HG02588 (cell line): ENCODE results near the gene MCM9.
"Not testable (repeated sequence)": the region's sequence is repeated elsewhere in the genome, so short reads cannot be mapped to it uniquely, and the experiment has no call there.

Experiments
- ATAC-seq: cut with Tn5 transposase; IDR thresholded peaks from one replicate; pipeline ENCODE4 v1.9.1; 2021; ENCODE audit warnings: mild to moderate bottlenecking, moderate library complexity; ENCODE audit not compliant: unreplicated experiment

MCM9 gene

DNA sequence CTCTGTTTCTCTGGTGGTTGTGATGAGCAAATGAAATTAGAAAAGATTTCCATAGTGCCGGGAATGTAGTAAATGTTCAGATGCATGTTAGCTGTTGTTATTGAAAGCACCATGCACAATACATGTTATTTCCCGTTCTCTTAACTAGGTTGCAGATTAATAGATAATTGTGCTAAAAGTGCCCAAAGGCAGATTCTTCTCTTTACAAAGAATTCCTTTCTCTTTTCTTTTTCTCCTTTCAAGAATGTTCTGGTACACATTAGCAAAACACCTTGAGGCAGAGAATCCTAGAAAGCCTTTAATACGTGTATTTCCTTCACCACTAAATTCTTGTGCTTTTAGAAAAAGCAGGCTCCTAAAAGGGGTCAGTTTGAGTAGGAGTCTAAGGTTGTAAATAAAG lies 162.1 kb downstream of the MCM9 start:
- ATAC-seq = no peak

DNA sequence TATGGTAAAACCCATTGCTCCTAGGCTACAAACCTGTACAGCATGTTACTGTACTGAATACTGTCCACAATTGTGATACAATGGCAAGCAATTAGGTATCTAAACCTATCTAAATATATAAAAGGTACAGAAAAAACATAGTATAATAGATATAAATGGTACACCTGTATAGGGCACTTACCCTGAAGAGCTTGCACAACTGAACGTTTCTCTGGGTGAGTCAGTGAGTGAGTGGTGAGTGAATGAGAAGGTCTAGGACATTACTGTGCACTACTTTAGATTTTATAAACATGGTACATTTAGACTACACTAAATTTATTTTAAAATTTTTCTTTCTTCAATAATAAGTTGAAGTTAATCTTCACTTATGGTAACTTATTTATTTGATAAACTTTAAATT lies 163.7 kb downstream of the MCM9 start:
- ATAC-seq = no peak

DNA sequence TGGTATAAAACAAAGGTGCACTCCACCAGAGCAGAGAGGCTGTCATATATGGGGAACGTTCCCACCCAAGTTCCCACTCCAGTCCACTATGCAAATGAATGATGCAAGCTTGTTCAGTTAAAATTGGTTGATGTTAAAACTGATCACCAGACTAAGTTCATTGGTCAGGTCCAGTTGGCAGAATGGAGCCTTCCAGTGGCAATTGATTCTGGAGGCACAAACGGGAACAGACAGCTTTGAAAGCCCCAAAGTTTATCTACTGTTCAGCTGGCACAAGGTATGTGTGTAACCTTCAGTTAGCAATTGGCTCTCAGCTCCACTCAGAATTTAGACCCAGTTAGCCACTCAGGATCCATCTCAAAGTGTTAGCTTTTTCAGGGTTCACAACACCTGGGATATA lies 164.1 kb downstream of the MCM9 start:
- ATAC-seq = no peak

DNA sequence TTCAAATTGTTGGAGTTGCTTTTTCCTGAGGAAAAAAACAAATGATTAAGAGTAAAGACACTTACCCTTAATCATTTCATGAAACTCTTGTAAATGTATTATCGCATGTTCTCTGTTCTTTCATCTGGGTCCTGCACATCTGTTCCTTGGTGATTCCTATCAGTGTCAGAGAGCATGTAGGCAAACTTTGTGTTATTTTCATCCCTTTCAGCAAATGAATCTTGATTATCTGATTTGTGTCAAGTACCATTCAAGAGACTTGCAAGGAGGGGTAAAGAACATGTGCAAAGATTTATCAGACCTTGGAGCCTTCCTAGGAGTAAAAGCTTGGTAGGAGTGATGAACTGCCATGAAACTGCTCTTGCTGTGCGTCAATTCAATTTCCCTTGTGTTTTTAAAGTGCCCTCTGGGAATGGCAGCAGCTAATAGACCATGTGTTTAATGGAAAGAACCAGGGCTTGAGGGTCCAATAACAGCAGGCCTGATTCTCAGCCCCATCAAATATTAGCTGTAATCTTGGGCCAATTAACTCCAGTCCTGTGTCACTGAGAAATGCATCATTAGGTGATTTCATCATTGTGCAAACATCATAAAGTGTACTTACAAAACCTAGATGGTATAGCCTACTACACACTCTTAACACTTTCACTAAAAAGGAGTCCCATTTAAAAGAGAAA lies 164.7 kb downstream of the MCM9 start:
- no peak for ATAC-seq

DNA sequence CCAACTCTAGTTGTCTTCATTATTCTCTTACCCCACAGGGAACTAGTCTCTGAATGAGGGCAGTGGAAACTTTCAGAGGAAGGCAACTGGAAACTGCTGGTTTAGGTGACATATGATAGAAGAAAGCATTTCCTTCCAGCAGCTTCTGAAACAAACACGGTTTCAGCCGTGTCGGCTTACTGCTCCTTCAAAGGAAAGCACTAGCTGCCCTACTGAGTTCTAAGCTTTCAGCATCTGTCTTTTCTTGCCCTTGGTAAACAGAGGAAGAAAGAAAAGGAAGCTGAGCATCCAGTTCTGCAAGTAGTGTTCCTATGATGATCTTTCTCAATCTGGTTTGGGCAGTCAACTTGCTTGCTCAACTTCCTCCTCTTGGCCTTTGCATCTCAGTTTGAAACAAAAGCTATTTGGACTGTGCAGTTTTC lies 166.0 kb downstream of the MCM9 start:
- ATAC-seq = no peak

DNA sequence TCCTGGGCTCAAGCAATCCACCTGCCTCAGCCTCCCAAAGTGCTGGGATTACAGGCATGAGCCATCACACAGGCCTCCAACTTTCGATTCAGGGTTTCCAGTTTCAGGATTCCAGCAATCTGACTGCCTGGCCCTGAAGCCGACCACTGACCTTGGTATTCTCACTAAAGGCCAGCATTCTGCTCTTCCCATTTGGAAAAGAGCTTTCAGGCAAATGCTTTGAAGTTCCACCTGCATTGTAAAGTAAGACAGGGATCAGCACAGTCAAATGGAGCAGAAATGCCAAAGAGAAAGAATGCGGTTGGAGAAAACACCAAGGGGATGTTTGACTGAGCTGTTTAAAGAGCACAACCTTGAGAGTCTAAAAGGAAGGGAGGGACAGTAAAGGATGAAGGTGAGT lies 166.5 kb downstream of the MCM9 start:
- no peak for ATAC-seq

DNA sequence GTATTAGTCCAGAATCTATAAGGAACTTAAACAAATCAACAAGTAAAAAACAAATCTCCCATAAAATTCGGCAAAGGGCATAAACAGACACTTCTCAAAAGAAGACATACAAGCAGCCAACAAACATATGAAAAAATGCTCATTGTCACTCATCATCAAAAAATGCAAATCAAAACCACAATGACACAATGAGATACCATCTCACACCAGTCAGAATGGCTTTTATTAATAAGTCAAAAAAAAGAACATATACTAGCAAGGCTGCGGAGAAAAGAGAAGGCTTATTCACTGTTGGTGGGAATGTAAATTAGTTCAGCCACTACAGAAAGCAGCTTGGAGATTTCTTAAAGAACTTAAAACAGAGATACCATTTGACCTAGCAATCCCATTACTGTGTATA lies 169.6 kb downstream of the MCM9 start:
- ATAC-seq = not testable (repeated sequence)

DNA sequence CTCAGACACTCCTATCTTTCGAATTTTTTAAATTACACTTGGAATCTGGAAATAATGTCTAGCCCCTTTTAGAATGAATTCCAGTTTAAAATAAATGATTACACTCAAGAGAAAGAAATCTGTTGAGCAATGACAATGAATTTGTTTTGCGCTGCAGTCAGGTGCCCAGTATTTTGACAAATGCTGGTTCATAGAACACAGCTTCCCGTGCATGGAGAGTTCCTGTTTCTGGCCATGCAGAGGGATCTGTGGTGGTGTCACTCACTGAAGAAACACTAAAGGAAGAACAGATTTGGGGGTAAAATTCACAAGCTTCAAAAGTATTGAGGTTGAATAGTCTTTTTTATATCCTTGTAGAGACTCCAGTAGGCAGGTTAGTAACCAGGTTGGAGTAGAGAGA lies 170.2 kb downstream of the MCM9 start:
- no peak for ATAC-seq
